Adrenal gland (tissue), 5 donors: ENCODE data around the gene EMX1.

Experiments
- CTCF ChIP-seq, 6 experiments: fragments of 450-650 bp in 4 of 6; fragments of 200-600 bp in 2 of 6; sonication (generic) in 1 of 6; IDR thresholded peaks; 1 replicate in 5 of 6; 2 replicates in 1 of 6; pipeline versions ENCODE4 v1.5.1 to v1.8.0; 2016 to 2021; ENCODE audit warnings: antibody characterized with exemption in 6 of 6, mild to moderate bottlenecking in 2 of 6, moderate library complexity in 1 of 6
- POLR2A ChIP-seq, 2 donors: fragments of 450-650 bp; IDR thresholded peaks; one replicate each; pipeline ENCODE4 v1.6.1; 2017; ENCODE audit warnings: antibody characterized with exemption in 2 of 2, mild to moderate bottlenecking in 2 of 2, moderate library complexity in 1 of 2
- donor health status: DM: no; HTN: no; CAD: no.

- TF ChIP-seq CTCF (IDR thresholded peaks at IDR 0.05) (no peak), POLR2A (IDR thresholded peaks at IDR 0.05) (no peak)
Measured at GRCh38 chr2:72895154-72895553, 22.2 kb upstream of the EMX1 start.
